Subcutaneous adipose tissue (tissue), 4 donors: ENCODE data around the gene ZNF428. TPM values are rescaled to one million over a fixed set of nuclear protein-coding genes. Genes with fewer than 3 reads are reported as not detected.

Experiments used
- small RNA-seq: library from RNA; depleted of rRNA; stranded (forward); fragments of <200 nt; gene quantifications from one replicate; pipeline ENCODE3, GENCODE V24; 2016
- total RNA-seq, 4 donors: library from RNA; depleted of rRNA; stranded (reverse); fragments of >200 nt; gene quantifications; one replicate each; pipeline ENCODE4 v1.1.0, GENCODE V29; 2016
- TF ChIP-seq, protein P1 (sequence below): fragments of 450-650 bp; IDR thresholded peaks from one replicate; pipeline ENCODE4 v1.5.1; 2016; ENCODE audit warnings: low read depth, mild to moderate bottlenecking, control low read depth, antibody characterized with exemption, moderate library complexity

Gene ZNF428
- total RNA-seq, 4 donors from 2014 or later = 11.1 to 27.1 (median 21.4) TPM

GRCh38 chr19:43563816-43564457 lies 55.5 kb downstream of the ZNF428 start:
- TF ChIP-seq, protein P1, sequence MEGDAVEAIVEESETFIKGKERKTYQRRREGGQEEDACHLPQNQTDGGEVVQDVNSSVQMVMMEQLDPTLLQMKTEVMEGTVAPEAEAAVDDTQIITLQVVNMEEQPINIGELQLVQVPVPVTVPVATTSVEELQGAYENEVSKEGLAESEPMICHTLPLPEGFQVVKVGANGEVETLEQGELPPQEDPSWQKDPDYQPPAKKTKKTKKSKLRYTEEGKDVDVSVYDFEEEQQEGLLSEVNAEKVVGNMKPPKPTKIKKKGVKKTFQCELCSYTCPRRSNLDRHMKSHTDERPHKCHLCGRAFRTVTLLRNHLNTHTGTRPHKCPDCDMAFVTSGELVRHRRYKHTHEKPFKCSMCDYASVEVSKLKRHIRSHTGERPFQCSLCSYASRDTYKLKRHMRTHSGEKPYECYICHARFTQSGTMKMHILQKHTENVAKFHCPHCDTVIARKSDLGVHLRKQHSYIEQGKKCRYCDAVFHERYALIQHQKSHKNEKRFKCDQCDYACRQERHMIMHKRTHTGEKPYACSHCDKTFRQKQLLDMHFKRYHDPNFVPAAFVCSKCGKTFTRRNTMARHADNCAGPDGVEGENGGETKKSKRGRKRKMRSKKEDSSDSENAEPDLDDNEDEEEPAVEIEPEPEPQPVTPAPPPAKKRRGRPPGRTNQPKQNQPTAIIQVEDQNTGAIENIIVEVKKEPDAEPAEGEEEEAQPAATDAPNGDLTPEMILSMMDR = no peak

DNA sequence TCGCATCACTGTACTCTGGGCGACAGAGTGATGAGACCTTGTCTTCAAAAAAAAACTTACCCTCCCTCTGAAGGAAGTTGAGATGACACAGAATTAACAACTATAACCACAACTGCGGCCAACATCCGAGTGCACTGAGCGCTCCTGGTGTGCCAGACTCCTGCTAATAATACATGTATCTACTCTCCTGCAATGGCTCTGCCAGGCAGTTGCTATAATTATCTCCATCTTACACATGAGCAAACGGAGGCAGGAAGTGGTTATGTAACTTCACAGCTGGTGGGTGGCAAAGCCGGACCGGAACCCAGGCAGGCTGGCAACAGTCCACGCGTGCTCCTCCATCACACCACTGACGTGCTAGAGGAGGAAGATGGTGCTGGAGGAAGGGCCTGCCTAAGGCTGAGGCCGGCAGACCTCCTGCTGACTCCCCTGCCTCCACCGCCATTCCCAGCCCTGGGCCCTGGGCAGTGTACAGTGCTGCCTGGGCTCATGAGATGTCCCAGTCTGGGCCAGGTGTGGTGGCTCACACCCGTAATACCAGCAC lies 56.7 kb downstream of the ZNF428 start:
- TF ChIP-seq, protein P1 = no peak

- TF ChIP-seq, protein P1 = no peak
These were observed 57.2 kb downstream of the ZNF428 start for GRCh38 chr19:43562226-43562697.

DNA sequence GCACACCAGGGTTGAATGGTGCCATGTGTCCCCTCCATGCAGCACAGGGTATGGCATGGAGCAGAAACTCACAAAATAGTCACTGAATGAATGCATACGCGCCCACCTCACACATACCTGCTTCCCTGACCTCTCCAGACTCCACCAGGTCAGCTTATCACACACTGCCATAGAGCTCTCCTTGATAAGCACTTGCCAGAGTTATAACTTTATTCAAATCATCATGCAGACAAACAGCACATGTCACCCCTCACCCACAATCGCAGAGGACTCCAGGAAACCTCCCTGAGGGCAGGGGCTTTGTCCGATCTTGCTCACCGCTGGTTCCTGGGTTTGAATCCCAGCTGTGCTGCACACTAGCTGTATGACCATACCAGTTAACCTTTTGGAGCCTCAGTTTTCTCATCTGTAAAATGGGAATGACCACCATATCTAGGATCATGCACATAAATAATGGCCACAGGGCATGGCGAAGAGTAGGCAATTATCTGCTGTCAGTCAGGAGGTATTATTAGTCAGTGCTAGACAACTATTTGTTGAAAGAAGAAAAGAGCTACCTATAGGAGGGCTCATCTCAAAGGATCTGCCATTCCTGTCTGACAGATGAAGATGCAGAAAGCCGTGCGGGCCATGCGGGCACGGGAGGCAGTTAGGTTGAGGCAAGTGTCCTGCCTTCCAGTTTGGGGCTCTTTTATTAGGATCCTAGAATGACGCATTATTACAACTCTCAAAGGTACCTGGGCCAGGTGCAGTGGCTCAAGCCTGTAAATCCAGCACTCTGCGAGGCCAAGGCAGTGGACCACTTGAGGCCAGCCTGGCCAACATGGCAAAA lies 58.1 kb downstream of the ZNF428 start:
- TF ChIP-seq, protein P1 = no peak

DNA sequence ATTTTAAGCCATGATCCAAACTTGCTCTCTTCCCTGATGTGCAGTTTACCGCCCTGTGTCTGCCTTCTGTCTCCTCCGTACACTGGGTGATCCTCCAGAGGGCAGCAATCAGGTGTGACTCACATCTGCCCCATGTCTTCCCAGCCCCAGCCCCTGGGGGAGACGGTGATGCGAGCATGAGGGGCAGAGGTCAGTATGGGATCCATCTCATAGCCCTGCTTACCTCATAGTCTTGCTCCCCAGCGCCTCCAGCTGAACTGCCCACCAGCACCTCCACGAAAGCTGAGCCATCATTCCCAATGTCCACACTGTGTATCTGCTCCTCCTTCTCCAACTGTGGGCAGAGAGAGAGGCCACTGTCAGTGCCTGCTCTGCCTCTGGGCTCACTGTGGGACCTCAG lies 58.7 kb downstream of the ZNF428 start:
- TF ChIP-seq, protein P1 = no peak

Small RNAs within 50 kb of the gene (small RNA-seq; reads per million reads assigned to genes)
- gene RN7SL368P = not detected

Other genes with a start within 250 kb of the ZNF428 start
- not detected for gene TEX101, start 204.7 kb downstream of the ZNF428 start, total RNA-seq
- gene LYPD3, start 154.0 kb downstream of the ZNF428 start, total RNA-seq = under 1 TPM in 1 of 4 donors, not detected in 3; 0.34 TPM
- gene PHLDB3, start 114.9 kb downstream of the ZNF428 start, total RNA-seq = 1 to 10 TPM; 1.9 to 5.7 (median 3.5) TPM
- 10 to 100 TPM; 20.2 to 36.7 (median 31.3) TPM for gene ETHE1, start 92.4 kb downstream of the ZNF428 start, total RNA-seq
- gene ZNF575, start 86.4 kb downstream of the ZNF428 start, total RNA-seq = 1 to 10 TPM in 1 of 4 donors, under 1 TPM in 1, not detected in 2; 0.44 to 3.2 TPM
- 10 to 100 TPM; 10.6 to 24.1 (median 19.2) TPM for gene XRCC1, start 44.1 kb downstream of the ZNF428 start, total RNA-seq
- 10 to 100 TPM in 1 of 4 donors, 1 to 10 TPM in 3; 3.3 to 11.7 (median 6.0) TPM for gene PINLYP, start 43.8 kb downstream of the ZNF428 start, total RNA-seq
- 10 to 100 TPM in 3 of 4 donors, 1 to 10 TPM in 1; 8.5 to 16.0 (median 11.5) TPM for gene IRGQ, start 23.5 kb downstream of the ZNF428 start, total RNA-seq
- gene ZNF576, start 23.0 kb downstream of the ZNF428 start, total RNA-seq = 10 to 100 TPM in 2 of 4 donors, 1 to 10 TPM in 2; 4.1 to 11.6 (median 9.4) TPM
- gene SRRM5, start 7.5 kb downstream of the ZNF428 start, total RNA-seq = under 1 TPM in 3 of 4 donors, not detected in 1; 0.33 to 0.66 (median 0.34) TPM
- gene CADM4, start 20.2 kb upstream of the ZNF428 start, total RNA-seq = 10 to 100 TPM in 1 of 4 donors, 1 to 10 TPM in 1, under 1 TPM in 2; 0.57 to 31.9 (median 0.92) TPM
- 100 to 1,000 TPM in 1 of 4 donors, 10 to 100 TPM in 3; 13.8 to 102 (median 21.5) TPM for gene PLAUR, start 50.5 kb upstream of the ZNF428 start, total RNA-seq
- gene IRGC, start 96.4 kb upstream of the ZNF428 start, total RNA-seq = not detected
- 10 to 100 TPM; 10.0 to 17.2 (median 12.7) TPM for gene SMG9, start 135.3 kb upstream of the ZNF428 start, total RNA-seq
- gene KCNN4, start 161.3 kb upstream of the ZNF428 start, total RNA-seq = 10 to 100 TPM in 1 of 4 donors, 1 to 10 TPM in 2, under 1 TPM in 1; 0.57 to 25.2 (median 3.6) TPM
- gene LYPD5, start 182.8 kb upstream of the ZNF428 start, total RNA-seq = under 1 TPM in 3 of 4 donors, not detected in 1; 0.22 to 0.94 (median 0.51) TPM
- 10 to 100 TPM in 1 of 4 donors, 1 to 10 TPM in 3; 5.7 to 10.5 (median 8.1) TPM for gene ZNF283, start 207.7 kb upstream of the ZNF428 start, total RNA-seq